ENCODE data around the gene FASN.

- no peak for TF ChIP-seq CTCF (IDR thresholded peaks at IDR 0.05)
- no peak for TF ChIP-seq POLR2A (IDR thresholded peaks at IDR 0.05)
These were observed 41.9 kb downstream of the FASN start for GRCh38 chr17:82055965-82056728.

All from body of pancreas (tissue), 4 donors.